ENCODE measurements around the gene RNU4-1.

RNU4-1 gene

DNA sequence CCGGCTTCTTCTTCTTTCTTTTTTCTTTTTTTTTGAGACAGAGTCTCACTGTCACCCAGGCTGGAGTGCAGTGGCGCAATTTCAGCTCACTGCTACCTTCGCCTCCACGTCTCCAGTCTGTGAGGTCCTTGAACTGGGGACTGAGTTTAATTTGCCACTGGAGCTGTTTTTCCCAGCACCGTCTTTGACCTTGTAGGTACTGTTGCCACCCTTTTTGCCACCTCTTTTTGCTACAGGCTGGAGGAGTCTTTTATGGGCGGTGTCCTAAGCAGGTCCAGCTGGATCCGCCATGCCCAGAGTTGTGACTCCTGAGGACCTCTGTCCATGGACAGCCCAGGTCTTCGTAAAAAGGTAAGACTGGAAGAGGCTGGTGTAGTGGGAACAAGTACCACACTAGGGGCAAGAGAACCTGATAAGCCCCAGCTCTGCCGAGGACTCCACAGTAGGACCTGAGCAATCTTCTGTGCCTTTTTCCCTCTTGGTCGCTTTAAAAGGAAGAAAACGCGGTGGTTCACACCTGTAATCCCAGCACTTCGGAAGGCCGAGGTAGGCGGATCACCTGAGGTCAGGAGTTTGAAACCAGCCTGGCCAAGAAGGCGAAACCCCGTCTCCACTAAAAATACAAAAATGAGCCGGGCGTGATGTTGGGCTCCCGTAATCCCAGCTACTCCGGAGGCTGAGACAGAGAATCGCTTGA, 2.3 kb downstream of the RNU4-1 start:
- peak; percentile 7 for DNase-seq (ENCODE audit: low read depth)

DNA sequence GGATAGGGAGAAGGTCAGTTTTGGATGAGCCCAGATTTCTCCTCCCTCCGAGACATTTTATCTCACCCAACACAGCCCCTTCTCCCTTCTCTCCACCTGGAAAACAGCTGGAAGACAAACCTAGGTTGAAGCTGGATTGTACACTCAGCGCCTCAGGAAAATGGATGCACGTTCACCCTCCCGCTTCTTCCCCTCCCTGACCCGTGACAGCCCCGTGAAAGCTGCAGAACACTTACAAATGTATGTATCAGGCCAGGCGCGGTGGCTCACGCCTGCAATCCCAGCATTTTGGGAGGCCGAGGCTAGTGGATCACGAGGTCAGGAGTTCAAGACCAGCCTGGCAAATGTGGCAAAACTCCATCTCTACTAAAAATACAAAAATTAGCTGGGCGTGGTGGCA, 5.5 kb downstream of the RNU4-1 start:
- no peak for DNase-seq (ENCODE audit: low read depth)

DNA sequence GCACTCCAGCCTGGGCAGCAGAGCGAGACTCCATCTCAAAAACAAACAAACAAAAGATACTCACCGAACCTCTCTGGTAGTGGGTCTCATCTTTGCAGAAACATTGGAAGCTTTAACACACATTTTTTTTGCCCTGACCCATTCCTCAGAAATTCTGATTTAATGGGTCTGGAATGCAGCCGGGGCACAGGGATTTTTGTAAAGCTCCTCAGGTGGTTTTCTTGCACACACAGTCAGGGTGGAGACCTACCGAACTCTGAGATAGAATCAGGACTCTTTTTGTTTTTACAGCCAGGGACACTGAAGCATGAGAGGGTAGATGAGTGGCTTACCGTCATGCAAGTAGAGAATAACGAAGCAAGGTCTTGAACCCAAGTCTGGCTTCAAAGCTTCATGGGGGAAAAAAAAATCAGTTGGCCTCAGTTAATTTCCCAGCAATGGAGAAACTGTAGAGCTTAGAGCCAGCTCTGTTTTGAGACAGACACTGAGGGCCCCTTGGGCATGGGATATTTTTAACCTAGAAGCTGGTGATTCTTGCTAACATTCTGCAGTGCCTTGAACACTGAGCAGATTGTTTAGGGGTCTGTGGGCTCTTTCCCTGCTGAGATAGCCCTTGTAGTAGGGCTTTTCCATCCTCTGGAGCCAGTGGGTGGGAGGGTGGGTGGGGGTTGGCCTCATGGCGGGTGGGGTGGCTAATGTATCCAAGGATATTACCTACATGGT, 6.1 kb downstream of the RNU4-1 start:
- no peak for DNase-seq (ENCODE audit: low read depth)

GRCh38 chr12:120284381-120284780, 8.7 kb downstream of the RNU4-1 start:
- DNase-seq (ENCODE audit: low read depth): no peak

- no peak for DNase-seq (ENCODE audit: low read depth)
Measured at GRCh38 chr12:120283318-120283717, 9.7 kb downstream of the RNU4-1 start.

DNA sequence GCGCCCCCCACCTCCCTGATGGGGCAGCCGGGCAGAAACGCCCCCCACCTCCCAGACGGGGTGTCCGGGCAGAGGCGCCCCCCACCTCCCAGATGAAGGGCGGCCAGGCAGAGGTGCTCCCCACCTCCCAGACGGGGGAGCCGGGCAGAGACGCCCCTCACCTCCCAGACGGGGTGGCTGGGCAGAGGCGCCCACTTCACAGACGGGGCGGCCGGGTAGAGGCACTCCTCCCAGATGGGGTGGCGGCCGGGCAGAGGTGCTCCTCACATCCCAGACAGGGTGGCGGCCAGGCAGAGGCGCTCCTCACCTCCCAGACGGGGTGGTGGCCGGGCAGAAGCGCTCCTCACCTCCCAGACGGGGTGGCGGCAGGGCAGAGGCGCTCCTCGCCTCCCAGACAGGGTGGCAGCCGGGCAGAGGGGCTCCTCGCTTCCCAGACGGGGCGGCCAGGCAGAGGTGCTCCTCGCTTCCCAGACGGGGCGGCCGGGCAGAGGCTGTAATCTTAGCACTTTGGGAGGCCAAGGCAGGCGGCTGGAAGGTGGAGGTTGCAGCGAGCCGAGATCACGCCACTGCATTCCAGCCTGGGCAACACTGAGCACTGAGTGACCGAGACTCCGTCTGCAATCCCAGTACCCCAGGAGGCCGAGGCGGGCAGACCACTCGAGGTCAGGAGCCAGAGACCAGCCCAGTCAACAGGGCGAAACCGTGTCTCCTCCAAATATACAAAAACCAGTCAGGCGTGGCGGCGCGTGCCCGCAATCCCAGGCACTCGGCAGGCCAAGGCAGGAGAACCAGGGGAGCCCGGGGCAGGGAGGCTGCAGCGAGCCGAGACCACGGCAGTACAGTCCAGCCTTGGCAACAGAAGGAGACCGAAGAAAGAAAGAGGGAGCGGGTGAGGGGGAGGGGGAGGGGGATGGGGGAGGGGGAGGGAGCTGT, 14.6 kb downstream of the RNU4-1 start:
- DNase-seq (ENCODE audit: low read depth): no peak

DNA sequence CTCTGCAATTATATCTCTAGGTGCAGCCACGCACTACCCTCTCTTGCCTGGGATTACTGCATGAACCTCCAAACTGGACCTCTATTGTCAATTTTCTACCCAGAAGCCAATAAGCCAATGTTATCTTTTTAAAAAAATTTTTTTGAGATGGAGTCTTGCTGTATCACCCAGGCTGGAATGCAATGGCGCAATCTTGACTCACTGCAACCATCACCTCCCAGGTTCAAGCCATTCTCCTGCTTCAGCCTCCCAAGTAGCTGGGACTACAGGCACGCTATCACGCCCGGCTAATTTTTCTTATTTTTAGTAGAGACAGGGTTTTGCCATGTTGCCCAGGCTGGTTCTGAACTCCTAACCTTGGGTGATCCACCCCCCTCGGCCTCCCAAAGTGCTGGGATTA, 16.3 kb downstream of the RNU4-1 start:
- DNase-seq (ENCODE audit: low read depth): peak; percentile 31

- DNase-seq (ENCODE audit: low read depth): no peak
Measured at GRCh38 chr12:120267736-120268135, 25.3 kb downstream of the RNU4-1 start.

DNA sequence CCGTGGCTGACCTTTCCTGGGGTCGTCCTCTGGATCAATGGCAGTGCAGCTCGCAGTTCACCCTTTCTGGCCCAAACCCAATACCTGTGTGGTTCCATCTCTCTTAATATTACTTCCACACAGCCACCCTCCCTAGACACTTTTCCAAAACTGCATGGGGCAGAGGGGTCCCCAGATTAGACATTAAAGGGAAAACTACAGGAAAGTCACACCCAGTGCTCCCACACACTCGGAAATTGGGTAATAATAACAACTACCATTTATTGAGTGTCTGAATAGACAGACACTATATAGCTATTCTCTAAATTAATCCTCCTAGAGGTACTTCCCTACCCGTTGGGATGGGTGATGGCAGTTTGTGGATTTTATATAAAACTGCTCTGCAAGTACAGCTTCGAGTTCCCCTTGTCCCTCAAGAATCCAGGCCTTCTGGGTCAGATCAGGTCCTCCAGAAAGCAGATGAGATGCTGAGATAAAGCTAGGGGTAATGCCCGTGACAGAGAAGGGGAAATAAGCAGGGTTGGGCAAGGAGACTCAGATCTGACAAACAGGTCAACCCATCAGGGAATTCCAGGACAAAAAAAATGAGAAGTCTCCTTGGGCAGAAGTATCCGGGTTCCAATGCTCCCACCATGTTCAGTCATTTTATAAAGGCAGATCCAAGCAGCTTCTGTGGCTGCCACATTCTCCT, 26.7 kb downstream of the RNU4-1 start:
- no peak for DNase-seq (ENCODE audit: low read depth)

DNA sequence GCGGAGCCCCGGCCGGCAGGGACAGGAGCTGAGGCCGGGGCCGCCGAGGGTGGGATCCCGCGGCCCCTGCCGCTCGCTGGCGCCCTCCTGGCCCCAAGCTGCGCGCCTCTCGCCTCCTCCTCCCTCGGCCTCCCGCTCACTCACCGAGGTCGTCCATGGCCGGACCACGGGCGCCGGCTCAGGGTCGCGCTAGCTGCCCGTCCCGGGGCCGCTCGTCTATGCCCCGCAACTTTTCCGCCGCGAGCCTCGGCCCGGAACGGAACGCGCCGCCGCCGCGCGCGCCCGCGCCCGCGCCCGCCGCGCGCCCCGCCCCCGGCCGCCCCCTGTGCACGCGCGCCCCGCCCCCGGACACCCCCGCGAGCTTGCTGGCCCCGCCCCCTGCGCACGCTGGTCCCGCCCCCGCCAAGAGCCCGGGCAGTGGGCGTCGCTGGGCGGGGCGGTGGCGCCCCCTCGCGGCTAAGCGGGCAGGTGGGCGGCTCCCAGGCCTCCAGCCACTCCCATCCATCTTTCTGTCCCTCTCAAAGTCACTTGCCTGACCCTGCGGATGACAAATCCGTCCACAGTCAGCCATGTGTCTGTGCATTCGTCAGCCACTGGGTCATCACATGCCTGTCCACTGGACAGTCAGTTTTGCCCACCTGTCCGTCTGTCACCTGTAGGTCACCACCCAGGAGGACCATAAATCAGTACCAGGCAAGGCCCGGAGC, 27.4 kb downstream of the RNU4-1 start, which contains the start of gene PXN:
TSS of gene PXN (minus strand) at position 258 of the 707 bp plus-strand sequence. CDS start at position 157, 101 bp downstream.
- peak; percentile 75 for DNase-seq (ENCODE audit: low read depth)

- no peak for DNase-seq (ENCODE audit: low read depth)
Measured at GRCh38 chr12:120264904-120265472, 28.0 kb downstream of the RNU4-1 start.

- peak; percentile 31 for DNase-seq (ENCODE audit: low read depth)
Measured at GRCh38 chr12:120264086-120264903, 28.7 kb downstream of the RNU4-1 start.

DNA sequence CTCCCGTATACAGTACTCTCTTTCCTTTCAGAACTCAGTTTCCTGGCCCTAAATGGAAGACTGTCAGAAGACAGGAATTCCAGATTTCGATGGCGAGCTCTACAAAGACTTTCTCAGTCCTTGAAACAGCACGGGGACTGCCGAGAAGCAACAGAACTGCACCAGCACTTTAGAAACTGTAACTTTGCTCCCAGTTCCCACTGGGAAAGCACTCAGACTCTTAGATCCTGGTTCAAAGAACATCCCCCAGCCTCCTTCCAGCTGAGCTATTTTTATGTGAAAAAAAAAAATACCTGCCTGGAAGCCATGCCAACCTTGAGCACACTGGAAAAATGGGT, 29.3 kb downstream of the RNU4-1 start:
- no peak for DNase-seq (ENCODE audit: low read depth)

- peak; percentile 34 for DNase-seq (ENCODE audit: low read depth)
Measured at GRCh38 chr12:120262852-120263747, 29.9 kb downstream of the RNU4-1 start.

GRCh38 chr12:120261951-120262851, 30.8 kb downstream of the RNU4-1 start:
- no peak for DNase-seq (ENCODE audit: low read depth)

DNA sequence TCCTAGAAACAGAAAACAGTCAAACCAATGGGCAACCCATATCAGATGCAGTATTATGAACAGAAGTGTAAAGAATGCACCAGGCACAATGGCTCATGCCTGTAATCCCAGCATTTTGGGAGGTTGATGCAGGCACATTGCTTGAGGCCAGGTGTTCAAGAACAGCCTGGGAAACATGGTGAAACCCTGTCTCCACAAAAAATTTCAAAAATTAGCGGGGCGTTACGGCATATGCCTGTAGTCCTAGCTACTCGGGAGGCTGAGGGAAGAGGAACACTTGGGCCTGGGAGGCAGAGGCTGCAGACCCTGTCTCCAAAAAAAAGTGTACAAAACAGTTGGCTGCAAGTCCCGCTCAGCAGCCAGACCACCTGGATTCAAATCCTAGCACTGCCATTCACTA, 32.4 kb downstream of the RNU4-1 start:
- DNase-seq (ENCODE audit: low read depth): no peak

DNA sequence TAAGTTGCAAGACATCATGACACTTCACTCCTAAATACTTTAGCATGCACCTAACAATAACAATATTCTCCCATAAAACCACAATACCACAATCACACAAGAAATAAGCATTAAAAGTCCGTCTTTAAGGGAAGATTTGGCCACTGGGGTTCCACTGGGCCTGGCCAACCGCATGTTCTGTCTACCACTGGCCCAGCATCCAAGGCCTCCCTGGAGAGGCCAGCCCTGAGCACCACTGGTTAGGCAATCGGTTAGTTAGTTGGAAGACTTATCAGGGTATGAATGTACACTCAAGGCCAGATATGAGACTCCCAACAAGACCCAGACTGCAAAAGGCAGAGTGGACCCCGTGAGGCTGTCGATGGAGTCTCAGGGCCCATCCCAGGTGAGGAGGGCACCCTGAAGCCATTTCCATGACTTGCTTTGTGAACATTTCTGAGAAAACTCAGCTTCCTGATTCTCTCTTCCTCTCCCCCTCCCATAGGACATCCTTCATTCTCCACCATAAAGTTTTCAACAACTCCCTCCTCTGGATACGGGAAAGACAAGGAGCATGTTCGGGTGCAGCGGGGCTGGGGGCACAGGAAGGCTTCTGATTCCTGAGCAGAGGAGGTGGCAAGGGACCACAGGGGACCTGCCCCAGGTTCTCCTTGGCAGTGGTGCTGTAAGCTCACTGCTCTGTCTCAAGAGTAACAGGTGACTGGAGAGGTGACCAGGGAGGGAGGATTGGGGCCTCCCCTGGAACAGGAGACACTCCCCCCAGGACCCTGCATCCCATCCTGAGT, 33.4 kb downstream of the RNU4-1 start:
- DNase-seq (ENCODE audit: low read depth): peak; percentile 82

All from fibroblast of gingiva (primary cell).